ELF-1 (cell line): ENCODE results near the gene OR51B4.
"Not testable (repeated sequence)": the region's sequence is repeated elsewhere in the genome, so short reads cannot be mapped to it uniquely, and the experiment has no call there.

Experiments used
- DNase-seq: peaks from one replicate; pipeline ENCODE4 v3.0.0-alpha.2; 2016; ENCODE audit warnings: low read depth, low spot score

The OR51B4 gene

DNA sequence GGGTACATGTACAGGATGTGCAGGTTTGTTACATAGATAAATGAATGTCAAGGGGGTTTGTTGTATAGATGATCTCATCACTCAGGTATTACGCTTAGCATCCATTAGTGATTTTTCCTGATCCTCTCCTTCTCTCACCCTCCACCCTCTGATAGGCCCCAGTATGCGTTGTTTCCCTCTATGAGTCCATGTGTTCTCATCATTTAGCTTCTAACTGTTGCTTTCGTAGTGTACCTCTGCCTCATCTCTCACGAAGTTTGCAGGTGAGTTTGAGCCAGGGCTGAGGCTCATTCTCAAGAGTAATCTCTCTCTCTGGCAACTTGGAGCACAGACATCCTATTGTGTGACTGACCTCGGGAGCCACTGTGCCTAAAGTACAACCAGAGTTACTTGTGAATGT, 27.4 kb downstream of the OR51B4 start:
- DNase-seq: no peak

DNA sequence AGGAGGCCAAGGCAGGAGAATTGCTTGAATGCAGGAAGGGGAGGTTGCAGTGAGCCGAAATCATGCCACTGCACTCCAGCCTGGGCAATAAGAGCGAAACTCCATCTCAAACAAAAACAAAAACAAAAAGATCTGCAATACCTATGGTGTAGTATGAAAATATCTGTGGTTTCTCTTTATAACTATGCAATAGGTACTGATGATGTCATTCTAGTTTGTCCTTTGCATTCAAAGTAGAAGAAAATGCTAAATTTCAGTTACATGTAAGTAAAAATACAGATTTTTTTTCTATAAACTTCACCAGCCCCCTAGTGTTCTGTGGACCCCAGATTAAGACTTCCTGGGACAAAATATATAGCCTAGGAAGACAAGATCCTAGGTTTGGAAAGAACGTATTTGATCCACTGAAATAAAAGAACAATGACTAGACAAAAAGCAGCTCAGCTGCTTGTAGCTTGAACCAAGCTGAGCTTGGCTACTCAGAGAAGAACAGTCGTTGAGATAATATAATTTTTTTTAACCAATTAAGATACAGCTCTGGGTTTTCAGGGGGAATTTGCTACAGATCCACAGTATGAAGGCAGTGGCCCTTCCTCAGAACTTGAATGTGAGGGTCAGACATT, 29.2 kb downstream of the OR51B4 start:
- no peak for DNase-seq

DNA sequence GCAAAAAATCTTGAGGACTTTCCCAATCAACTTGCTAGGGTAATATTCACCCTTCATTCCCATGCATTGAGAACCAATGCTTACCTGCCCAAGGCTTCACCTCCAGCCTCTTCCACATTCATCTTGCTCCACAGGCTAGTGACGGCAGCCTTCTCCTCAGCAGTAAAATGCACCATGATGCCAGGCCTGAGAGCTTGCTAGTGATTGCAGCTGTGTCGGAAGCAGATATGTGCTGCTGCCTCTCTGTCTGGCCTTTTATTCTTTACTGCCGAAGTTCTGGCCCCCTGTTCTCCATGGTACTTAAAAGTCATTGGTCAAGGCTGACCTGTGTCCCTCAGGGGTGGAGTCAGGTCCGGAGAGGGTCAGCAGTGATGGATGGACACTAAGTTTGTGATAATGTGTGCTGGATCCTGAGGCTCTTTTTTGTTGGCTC, 32.0 kb downstream of the OR51B4 start, which contains the start of gene HBE1:
Gene HBE1, minus strand, starts transcription at position 231 of the 433 bp plus-strand sequence. Its CDS starts 55 bp downstream, at position 176.
- no peak for DNase-seq

DNA sequence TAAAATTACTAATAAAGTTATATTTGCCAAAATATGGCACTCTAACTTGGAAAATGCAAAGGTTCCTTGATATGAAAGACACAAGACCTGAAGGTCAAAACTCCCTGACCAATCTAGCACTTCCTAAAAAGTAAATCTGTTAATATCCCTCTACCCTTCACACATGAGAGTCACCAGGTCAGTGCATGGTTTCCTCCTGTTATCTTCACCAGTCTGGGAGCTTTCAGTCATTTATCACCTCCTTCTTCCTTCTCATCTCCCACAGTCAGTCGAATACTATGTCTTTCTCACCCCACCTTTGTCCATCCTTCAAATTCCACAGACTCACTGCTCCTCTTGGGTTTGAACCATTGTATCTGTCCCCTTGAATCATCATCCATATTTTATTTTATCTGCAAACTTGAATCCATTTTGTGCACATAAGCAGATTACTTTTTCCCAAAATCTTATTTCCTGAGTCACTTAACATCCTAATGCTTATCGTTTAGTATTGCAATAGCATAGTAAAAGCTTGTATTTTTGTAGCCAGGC, 34.6 kb downstream of the OR51B4 start:
- no peak for DNase-seq

DNA sequence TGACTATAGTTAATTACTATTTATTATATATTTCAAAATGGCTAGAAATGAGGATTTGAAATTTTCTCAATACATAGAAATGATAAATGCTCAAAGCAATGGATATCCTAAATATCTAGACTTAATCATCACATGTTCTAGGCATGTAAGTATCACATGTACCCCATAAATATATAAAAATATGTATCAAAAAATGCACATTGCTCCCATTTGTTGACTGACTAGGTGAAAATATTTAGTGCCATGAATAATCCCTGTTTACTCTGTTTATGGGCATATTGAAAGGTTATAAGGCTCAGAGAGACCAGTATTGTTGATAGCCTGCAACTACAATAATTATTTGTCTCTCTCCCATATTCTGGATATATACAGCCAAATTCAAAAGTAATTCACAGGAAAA, 35.1 kb downstream of the OR51B4 start:
- no peak for DNase-seq

DNA sequence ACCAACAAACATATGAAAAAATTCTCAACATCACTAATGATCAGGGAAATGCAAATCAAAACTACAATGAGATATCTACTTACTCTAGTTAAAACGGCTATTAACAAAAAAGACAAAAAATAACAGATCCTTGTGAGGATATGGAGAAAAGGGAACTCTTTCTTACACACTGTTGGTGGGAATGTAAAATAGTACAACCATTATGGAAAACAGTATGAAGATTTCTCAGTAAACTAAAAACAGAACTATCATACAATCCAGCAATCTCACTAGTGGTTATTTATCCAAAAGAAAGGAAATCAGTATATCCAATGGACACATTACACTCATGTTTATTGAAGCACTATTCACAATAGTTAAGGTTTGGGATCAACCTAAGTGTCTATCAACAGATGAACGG, 35.9 kb downstream of the OR51B4 start:
- DNase-seq: no peak

DNA sequence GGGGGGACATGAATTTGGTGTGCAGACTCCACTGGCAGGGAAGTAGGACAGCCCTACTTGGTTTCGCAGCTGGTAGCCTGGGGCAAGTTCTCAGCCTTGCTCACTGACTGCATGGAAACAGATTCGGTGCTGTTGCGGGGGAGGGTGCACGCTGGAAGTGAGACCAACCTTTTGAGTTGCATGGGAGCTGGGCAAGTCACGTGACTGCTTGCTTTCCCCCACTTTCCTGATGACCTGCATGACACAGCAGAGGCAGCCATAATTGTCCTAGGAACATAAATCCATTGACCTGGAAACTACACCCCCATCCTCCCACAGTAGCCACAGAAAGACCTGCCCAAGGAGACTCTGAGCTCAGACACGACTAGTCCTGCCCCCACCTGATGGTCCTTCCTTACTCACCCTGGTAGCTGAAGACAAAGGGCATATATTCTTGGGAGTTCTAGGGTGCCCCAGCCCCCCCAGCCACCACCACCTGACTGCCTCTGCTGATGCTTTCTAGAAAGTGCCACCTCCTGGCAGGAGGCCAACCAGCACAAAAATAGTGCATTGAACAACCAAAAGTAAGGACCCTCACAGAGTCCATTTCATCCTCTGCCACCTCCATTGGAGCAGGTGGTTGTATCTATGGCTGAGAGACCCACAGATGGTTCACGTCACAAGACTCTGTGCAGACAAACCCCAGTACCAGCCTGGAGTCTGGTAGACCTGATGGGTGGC, 43.0 kb downstream of the OR51B4 start:
- peak; percentile 87 for DNase-seq

DNA sequence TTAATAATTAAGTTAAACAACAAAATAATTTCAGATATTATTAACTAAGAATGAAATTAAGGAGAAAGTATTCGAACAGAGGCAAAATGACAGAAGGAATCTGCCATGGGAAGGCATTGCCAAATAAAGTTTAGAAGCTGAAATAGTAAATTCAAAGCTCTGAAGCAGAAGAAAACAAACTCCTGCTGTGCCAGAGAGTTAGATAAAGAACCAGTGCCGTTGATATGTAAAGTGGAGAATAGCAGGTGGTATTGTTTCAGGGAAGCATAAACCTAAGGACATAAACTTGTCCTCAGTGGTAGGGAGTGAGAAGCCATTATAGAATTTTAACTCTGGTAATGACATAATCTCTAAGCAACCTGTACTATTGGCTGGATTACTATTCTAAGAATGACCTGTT, 44.5 kb downstream of the OR51B4 start:
- DNase-seq: no peak

DNA sequence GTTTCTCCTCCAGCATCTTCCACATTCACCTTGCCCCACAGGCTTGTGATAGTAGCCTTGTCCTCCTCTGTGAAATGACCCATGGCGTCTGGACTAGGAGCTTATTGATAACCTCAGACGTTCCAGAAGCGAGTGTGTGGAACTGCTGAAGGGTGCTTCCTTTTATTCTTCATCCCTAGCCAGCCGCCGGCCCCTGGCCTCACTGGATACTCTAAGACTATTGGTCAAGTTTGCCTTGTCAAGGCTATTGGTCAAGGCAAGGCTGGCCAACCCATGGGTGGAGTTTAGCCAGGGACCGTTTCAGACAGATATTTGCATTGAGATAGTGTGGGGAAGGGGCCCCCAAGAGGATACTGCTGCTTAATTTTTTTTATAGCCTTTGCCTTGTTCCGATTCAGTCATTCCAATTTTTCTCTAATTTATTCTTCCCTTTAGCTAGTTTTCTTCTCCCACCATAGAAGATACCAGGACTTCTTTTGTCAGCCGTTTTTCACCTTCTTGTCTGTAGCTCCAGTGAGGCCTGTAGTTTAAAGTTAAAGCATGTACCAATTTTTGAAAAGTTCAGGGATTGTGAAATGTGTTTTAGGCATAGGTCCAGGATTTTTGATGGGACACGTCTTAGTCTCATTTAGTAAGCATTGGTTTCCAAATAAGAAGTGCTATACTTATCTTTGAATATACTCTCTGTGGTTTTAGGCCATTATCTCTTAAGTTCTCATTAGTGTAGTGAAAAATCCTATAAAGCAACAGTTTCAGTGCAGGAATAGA, 46.9 kb downstream of the OR51B4 start, which contains the start of gene HBG2:
Gene HBG2, minus strand, starts transcription at position 136 of the 768 bp plus-strand sequence. Its CDS starts 53 bp downstream, at position 83.
- DNase-seq: not testable (repeated sequence)

DNA sequence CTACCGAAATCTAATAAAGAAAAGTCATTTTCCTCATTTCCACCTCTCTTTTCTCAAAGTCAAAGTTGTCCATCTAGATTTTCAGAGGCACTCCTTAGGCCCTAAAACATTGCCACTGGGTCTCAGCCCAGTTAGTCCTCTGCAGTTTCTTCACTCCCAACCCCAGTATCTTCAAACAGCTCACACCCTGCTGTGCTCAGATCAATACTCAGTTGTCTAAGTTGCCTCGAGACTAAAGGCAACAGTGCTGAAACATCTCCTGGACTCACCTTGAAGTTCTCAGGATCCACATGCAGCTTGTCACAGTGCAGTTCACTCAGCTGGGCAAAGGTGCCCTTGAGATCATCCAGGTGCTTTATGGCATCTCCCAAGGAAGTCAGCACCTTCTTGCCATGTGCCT, 47.7 kb downstream of the OR51B4 start:
- not testable (repeated sequence) for DNase-seq

DNA sequence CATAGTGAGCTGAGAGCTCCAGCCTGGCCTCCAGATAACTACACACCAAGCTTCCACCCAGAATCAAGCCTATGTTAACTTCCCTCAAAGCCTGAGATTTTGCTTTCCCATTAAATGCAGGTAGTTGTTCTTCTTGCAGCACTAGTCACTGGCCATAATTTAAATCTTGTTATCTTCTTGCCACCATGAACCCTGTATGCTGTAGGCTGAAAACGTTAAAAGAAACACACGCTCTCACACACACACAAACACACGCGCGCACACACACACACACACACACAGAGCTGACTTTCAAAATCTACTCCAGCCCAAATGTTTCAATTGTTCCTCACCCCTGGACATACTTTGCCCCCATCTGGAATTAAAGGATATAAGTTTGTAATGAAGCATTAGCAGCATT, 48.3 kb downstream of the OR51B4 start:
- DNase-seq: not testable (repeated sequence)

DNA sequence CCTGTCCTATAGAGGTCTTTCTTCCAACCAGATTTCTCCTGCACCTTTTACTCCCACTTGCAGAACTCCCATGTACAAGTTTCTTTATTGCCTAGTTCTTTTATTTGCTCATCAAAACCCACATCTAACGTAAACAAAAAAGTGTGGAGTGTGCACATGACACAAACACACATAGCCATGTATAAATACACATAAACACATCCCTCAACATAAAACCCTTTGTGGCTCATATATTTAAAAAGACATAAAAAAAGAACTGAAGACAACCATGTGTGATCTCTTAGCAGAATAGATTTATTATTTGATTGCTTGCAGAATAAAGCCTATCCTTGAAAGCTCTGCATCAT, 48.9 kb downstream of the OR51B4 start:
- DNase-seq: no peak

DNA sequence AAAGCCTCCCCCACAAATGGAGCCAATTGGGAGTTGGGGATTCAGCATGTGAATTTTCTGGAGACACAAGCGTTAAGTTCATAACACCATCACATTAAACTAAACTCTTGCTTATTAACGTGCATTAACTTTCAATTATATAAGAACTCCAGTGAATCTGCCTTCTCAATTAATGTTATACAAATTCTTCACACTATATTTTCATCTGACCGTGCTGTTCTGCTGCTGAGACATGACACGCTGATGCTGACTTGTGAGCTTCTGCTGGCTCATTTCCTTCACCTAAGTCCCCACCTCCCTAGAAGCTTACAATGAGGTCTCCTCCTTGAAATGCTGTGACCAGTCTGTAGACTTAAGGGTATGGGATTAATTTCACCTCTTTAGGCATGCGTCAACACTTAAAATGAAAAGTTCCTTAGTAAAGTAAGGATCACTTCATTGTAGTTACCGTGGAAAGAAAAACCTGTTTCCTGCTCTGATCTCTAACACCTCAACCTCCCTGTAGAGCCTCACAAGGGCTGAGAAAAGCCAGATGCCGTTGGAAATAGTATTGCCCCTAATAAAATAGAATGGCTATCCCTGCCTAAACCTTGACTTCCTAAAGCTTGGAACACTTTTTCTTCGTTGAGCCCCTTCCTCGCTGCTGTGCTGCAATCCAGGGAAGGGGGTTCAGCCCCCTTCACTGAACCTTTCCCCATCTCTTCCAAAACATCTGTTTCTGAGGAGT, 49.4 kb downstream of the OR51B4 start:
- no peak for DNase-seq

DNA sequence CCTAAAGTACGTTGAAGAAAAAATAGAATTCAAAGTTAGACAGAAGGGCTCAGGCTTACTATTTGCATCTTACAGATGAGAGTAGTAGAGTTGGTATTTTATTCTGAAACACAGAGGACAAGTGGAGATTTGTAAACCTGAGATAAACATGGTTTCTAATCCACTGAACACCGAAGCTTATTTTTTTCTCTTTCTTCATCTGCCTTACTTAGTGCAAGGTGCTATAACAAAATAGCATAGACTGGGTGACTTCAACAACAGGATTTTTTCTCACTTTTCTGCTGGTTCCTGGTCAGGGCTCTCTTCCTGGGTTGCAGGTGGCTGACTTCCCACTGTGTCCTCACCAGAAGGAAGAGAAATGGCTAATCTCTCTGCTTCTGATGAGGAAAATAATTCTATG, 50.0 kb downstream of the OR51B4 start:
- no peak for DNase-seq
